Activated T-helper 1 cell treated with anti-CD3 and anti-CD28 coated beads, Interleukin-12 subunit alpha, Interleukin-12 subunit beta, Interleukin-2, Interleukin-4 antibody, amounts not matched to agents 30 ng/mL and 10 ng/mL and 1 ng/mL, durations not matched to agents 14 hours and 24 hours and 36 hours (primary cell): ENCODE data around the gene DNM1. TPM values are rescaled to one million over a fixed set of nuclear protein-coding genes. Genes with fewer than 3 reads are reported as not detected.
A peak's percentile ranks its signal among the peaks of the same experiment; 100 is the strongest.

Source experiments
- DNase-seq: peaks from one replicate; pipeline ENCODE4 v3.0.0; 2021; ENCODE audit warnings: low spot score
- H3K27ac Mint-ChIP-seq: one replicate; pipeline ENCODE4 v1.8.0; 2021; ENCODE audit warnings: mild to moderate bottlenecking, mixed read lengths
- H3K27me3 Mint-ChIP-seq: one replicate; pipeline ENCODE4 v1.8.0; 2022; ENCODE audit warnings: mild to moderate bottlenecking, moderate library complexity, mixed read lengths; ENCODE audit not compliant: insufficient read depth
- H3K36me3 Mint-ChIP-seq: one replicate; pipeline ENCODE4 v1.8.0; 2021; ENCODE audit warnings: low read depth, mixed read lengths
- H3K4me1 Mint-ChIP-seq: one replicate; pipeline ENCODE4 v1.8.0; 2021; ENCODE audit warnings: low read depth, mixed read lengths
- H3K4me3 Mint-ChIP-seq: one replicate; pipeline ENCODE4 v1.8.0; 2021; ENCODE audit warnings: mild to moderate bottlenecking, moderate library complexity, mixed read lengths
- H3K9me3 Mint-ChIP-seq: one replicate; pipeline ENCODE4 v1.8.0; 2021; ENCODE audit warnings: mixed read lengths
- intact Hi-C: fragments of 100-400 bp; cut with micrococcal nuclease; formaldehyde crosslinking; loops from one replicate; pipeline ENCODE4 v1.15.1; 2024
- total RNA-seq: library from RNA; stranded (reverse); gene quantifications from 2 replicates; pipeline ENCODE4 v1.2.3, GENCODE V29; 2022

DNM1 gene
- 1.4 and 1.8 TPM in 2 replicates for total RNA-seq

- H3K27ac Mint-ChIP-seq = peak within 1 kb of the TSS; percentile 83
- no peaks in the 10 kb centered on the region for H3K9me3 Mint-ChIP-seq
- intact Hi-C loops = loop anchor here (1.0 to 5.0 kb wide), 6 partner anchors 12 to 349 kb away; partner anchors contain the start of genes BBLN, CIZ1, GOLGA2 and SPTAN1
- H3K4me3 Mint-ChIP-seq = peak within 1 kb of the TSS; percentile 78
- peaks cover 2% of the 10 kb centered on the region for H3K36me3 Mint-ChIP-seq
- H3K4me1 Mint-ChIP-seq = peaks cover 21% of the 10 kb centered on the region
- DNase-seq = peak; percentile 75
- peaks cover 27% of the 10 kb centered on the region for H3K27me3 Mint-ChIP-seq
These were observed at the start of gene DNM1 for GRCh38 chr9:128203024-128203706. DNM1 (plus strand) TSS chr9:128203379; CDS start chr9:128203471, 92 bp downstream.

- no peak for DNase-seq
- Mint-ChIP-seq H3K27me3 (peaks cover 2% of the 10 kb centered on the region), H3K4me1 (peaks cover 1% of the 10 kb centered on the region), H3K27ac (no peak overlapping the region), H3K4me3 (no peak overlapping the region), H3K36me3 (no peaks in the 10 kb centered on the region), H3K9me3 (no peaks in the 10 kb centered on the region)
- intact Hi-C loops = no loop called here
These were observed 49.1 kb upstream of the DNM1 start for GRCh38 chr9:128153947-128154695.

- peaks cover 2% of the 10 kb centered on the region for H3K27me3 Mint-ChIP-seq
- no peak overlapping the region for H3K4me3 Mint-ChIP-seq
- H3K27ac Mint-ChIP-seq = no peak overlapping the region
- DNase-seq = no peak
- peaks cover 9% of the 10 kb centered on the region for H3K4me1 Mint-ChIP-seq
- no peaks in the 10 kb centered on the region for H3K9me3 Mint-ChIP-seq
- H3K36me3 Mint-ChIP-seq = peaks cover 1% of the 10 kb centered on the region
- intact Hi-C loops = no loop called here
These were observed 47.3 kb upstream of the DNM1 start for GRCh38 chr9:128155736-128156500.

GRCh38 chr9:128159522-128159783 lies 43.7 kb upstream of the DNM1 start:
- intact Hi-C loops = no loop called here
- no peaks in the 10 kb centered on the region for H3K9me3 Mint-ChIP-seq
- H3K27me3 Mint-ChIP-seq = peaks cover 2% of the 10 kb centered on the region
- peak; percentile 62 for DNase-seq
- peaks cover 14% of the 10 kb centered on the region for H3K4me1 Mint-ChIP-seq
- peaks cover 16% of the 10 kb centered on the region for H3K36me3 Mint-ChIP-seq
- H3K27ac Mint-ChIP-seq = peak overlapping the region; percentile 93
- peak overlapping the region; percentile 84 for H3K4me3 Mint-ChIP-seq

GRCh38 chr9:128159784-128160602 lies 43.2 kb upstream of the DNM1 start, which contains the start of gene BBLN:
BBLN (plus strand) TSS chr9:128160265; CDS start chr9:128160408, 143 bp downstream.
- Mint-ChIP-seq H3K27ac (peak within 1 kb of the TSS; percentile 93), H3K4me1 (peaks cover 14% of the 10 kb centered on the region), H3K9me3 (no peaks in the 10 kb centered on the region), H3K36me3 (peaks cover 18% of the 10 kb centered on the region), H3K4me3 (peak within 1 kb of the TSS; percentile 84), H3K27me3 (peaks cover 2% of the 10 kb centered on the region)
- DNase-seq = peak; percentile 88
- intact Hi-C loops = loop anchor here (1.0 to 5.0 kb wide), 10 partner anchors 31 to 876 kb away; partner anchors contain the start of genes CIZ1, COQ4, DNM1 and MIGA2

- Mint-ChIP-seq H3K27me3 (no peaks in the 10 kb centered on the region), H3K27ac (peak overlapping the region; percentile 63), H3K36me3 (peaks cover 18% of the 10 kb centered on the region), H3K9me3 (no peaks in the 10 kb centered on the region), H3K4me3 (peak overlapping the region; percentile 84), H3K4me1 (peaks cover 14% of the 10 kb centered on the region)
- peak; percentile 30 for DNase-seq
- intact Hi-C loops = loop anchor here (1.0 to 5.0 kb wide), 10 partner anchors 31 to 876 kb away; partner anchors contain the start of genes CIZ1, COQ4, DNM1 and MIGA2
These were observed 42.6 kb upstream of the DNM1 start for GRCh38 chr9:128160603-128160987.

- peaks cover 14% of the 10 kb centered on the region for H3K4me1 Mint-ChIP-seq
- no peaks in the 10 kb centered on the region for H3K9me3 Mint-ChIP-seq
- DNase-seq = no peak
- H3K4me3 Mint-ChIP-seq = peak overlapping the region; percentile 84
- intact Hi-C loops = loop anchor here (5.0 kb wide), 1 partner anchor 391 kb away; the partner anchor contains the start of gene SPTAN1
- H3K36me3 Mint-ChIP-seq = peaks cover 18% of the 10 kb centered on the region
- H3K27ac Mint-ChIP-seq = peak overlapping the region; percentile 55
- H3K27me3 Mint-ChIP-seq = no peaks in the 10 kb centered on the region
These were observed 41.8 kb upstream of the DNM1 start for GRCh38 chr9:128161215-128161902.

GRCh38 chr9:128162215-128163026 lies 40.8 kb upstream of the DNM1 start:
- Mint-ChIP-seq H3K27me3 (no peaks in the 10 kb centered on the region), H3K4me1 (peaks cover 14% of the 10 kb centered on the region), H3K36me3 (peaks cover 25% of the 10 kb centered on the region), H3K9me3 (no peaks in the 10 kb centered on the region), H3K27ac (no peak overlapping the region), H3K4me3 (peak overlapping the region; percentile 84)
- DNase-seq = no peak
- intact Hi-C loops = loop anchor here (5.0 kb wide), 1 partner anchor 390 kb away; the partner anchor contains the start of gene SPTAN1

GRCh38 chr9:128163027-128163515 lies 40.1 kb upstream of the DNM1 start:
- Mint-ChIP-seq H3K27ac (no peak overlapping the region), H3K9me3 (no peaks in the 10 kb centered on the region), H3K36me3 (peaks cover 25% of the 10 kb centered on the region), H3K4me1 (peaks cover 14% of the 10 kb centered on the region), H3K4me3 (no peak overlapping the region), H3K27me3 (no peaks in the 10 kb centered on the region)
- intact Hi-C loops = loop anchor here (5.0 kb wide), 1 partner anchor 389 kb away; the partner anchor contains the start of gene SPTAN1
- DNase-seq = no peak

- no peak for DNase-seq
- Mint-ChIP-seq H3K4me3 (no peak overlapping the region), H3K27me3 (no peaks in the 10 kb centered on the region), H3K4me1 (peaks cover 14% of the 10 kb centered on the region), H3K27ac (no peak overlapping the region), H3K36me3 (peaks cover 28% of the 10 kb centered on the region), H3K9me3 (no peaks in the 10 kb centered on the region)
- intact Hi-C loops = loop anchor here (5.0 kb wide), 1 partner anchor 389 kb away; the partner anchor contains the start of gene SPTAN1
These were observed 39.5 kb upstream of the DNM1 start for GRCh38 chr9:128163523-128164306.
